B cell (primary cell): ENCODE data around the gene TUBB4A. TPM values are rescaled to one million over a fixed set of nuclear protein-coding genes. Genes with fewer than 3 reads are reported as not detected.
"Not testable (repeated sequence)": the region's sequence is repeated elsewhere in the genome, so short reads cannot be mapped to it uniquely, and the experiment has no call there.

Source experiments
- ATAC-seq: fragments of 200-7000 bp; cut with Tn5 transposase; one replicate; pipeline ENCODE4 v1.10.0; 2021; ENCODE audit warnings: low read depth, mild to moderate bottlenecking, moderate number of reproducible peaks, moderate library complexity
- CTCF ChIA-PET: fragments of 350-600 bp; sonication (Branson Sonifier 250); formaldehyde crosslinking; loops from one replicate; lab custom pipeline; 2021; ENCODE audit warnings: antibody characterized with exemption, inconsistent platforms; lab: Charles Lee
- POLR2A ChIA-PET: fragments of 350-600 bp; sonication (Branson Sonifier 250); formaldehyde crosslinking; loops from one replicate; lab custom pipeline; 2021; ENCODE audit warnings: antibody characterized with exemption; lab: Charles Lee
- DNase-seq: peaks from one replicate; pipeline ENCODE4 v3.0.0; 2013
- H2AFZ ChIP-seq: 2 replicates; pipeline ENCODE4 v1.6.1; 2012; ENCODE audit warnings: mild to moderate bottlenecking, low read depth, low read length; ENCODE audit not compliant: insufficient read depth, poor library complexity, severe bottlenecking
- H3K27ac ChIP-seq, 2 donors: 1 replicate in 1 of 2; 2 replicates in 1 of 2; pipeline ENCODE4 v1.5.1; 2012 to 2013; ENCODE audit warnings: low read length in 2 of 2, mild to moderate bottlenecking in 2 of 2, moderate library complexity in 1 of 2
- H3K27me3 ChIP-seq, 4 experiments: fragments of 200-600 bp in 1 of 4; sonication (generic) in 1 of 4; replicated peaks in 1 of 4; 1 replicate in 2 of 4; 2 replicates in 2 of 4; pipeline versions ENCODE4 v1.6.1 to v1.7.0; 2013 to 2016; ENCODE audit warnings: low read length in 3 of 4, mild to moderate bottlenecking in 2 of 4, mixed read lengths in 1 of 4, moderate library complexity in 1 of 4; ENCODE audit not compliant: insufficient read depth in 4 of 4, control insufficient read depth in 3 of 4; ENCODE audit errors: control extremely low read depth in 1 of 4
- H3K36me3 ChIP-seq, 2 experiments: replicated peaks in 1 of 2; 1 replicate in 1 of 2; 2 replicates in 1 of 2; pipeline versions ENCODE4 v1.6.1 to v1.7.1; 2013; ENCODE audit warnings: low read length in 1 of 2; ENCODE audit not compliant: insufficient read depth in 2 of 2, control insufficient read depth in 1 of 2; ENCODE audit errors: control extremely low read depth in 1 of 2, extremely low read depth in 1 of 2
- H3K4me1 ChIP-seq, 2 donors: fragments of 200-600 bp in 1 of 2; sonication (generic) in 1 of 2; 1 replicate in 1 of 2; 2 replicates in 1 of 2; pipeline versions ENCODE4 v1.5.1 to v1.6.1; 2013 to 2017; ENCODE audit warnings: low read length in 2 of 2; ENCODE audit not compliant: control insufficient read depth in 2 of 2, insufficient read depth in 2 of 2
- H3K4me2 ChIP-seq: replicated peaks from 2 replicates; pipeline ENCODE3; 2012; ENCODE audit warnings: mild to moderate bottlenecking, low read depth, low read length; ENCODE audit not compliant: poor library complexity, severe bottlenecking
- H3K4me3 ChIP-seq, 5 experiments: fragments of 200-600 bp in 1 of 5; sonication (generic) in 1 of 5; 1 replicate in 3 of 5; 2 replicates in 2 of 5; pipeline versions ENCODE4 v1.5.1 to v1.7.0; 2011 to 2016; ENCODE audit warnings: low read length in 4 of 5, mild to moderate bottlenecking in 4 of 5, low read depth in 2 of 5, control low read depth in 1 of 5, moderate library complexity in 1 of 5; ENCODE audit not compliant: insufficient read depth in 1 of 5; ENCODE audit errors: control extremely low read depth in 1 of 5, extremely low read depth in 1 of 5
- H3K79me2 ChIP-seq: fragments of 200-600 bp; sonication (generic); one replicate; pipeline ENCODE4 v1.6.0; 2016; ENCODE audit warnings: low read length; ENCODE audit not compliant: control insufficient read depth, insufficient read depth
- H3K9ac ChIP-seq: fragments of 200-600 bp; sonication (generic); 2 replicates; pipeline ENCODE4 v1.6.1; 2017; ENCODE audit warnings: mild to moderate bottlenecking, low read length, moderate library complexity
- H3K9me3 ChIP-seq, 3 donors: one replicate each; pipeline versions ENCODE4 v1.6.1 to v1.7.1; 2013; ENCODE audit warnings: low read length in 2 of 3; ENCODE audit not compliant: control insufficient read depth in 2 of 3, insufficient read depth in 1 of 3; ENCODE audit errors: control extremely low read depth in 1 of 3
- H4K20me1 ChIP-seq: 2 replicates; pipeline ENCODE4 v1.6.0; 2012; ENCODE audit warnings: mild to moderate bottlenecking, low read length; ENCODE audit not compliant: insufficient read depth, control insufficient read depth, poor library complexity, severe bottlenecking
- H3K27ac Mint-ChIP-seq: one replicate; pipeline ENCODE4 v1.8.0; 2021; ENCODE audit warnings: mixed read lengths
- H3K27me3 Mint-ChIP-seq: one replicate; pipeline ENCODE4 v1.8.0; 2021; ENCODE audit warnings: mixed read lengths
- H3K4me1 Mint-ChIP-seq: one replicate; pipeline ENCODE4 v1.8.0; 2021; ENCODE audit warnings: mixed read lengths
- H3K4me3 Mint-ChIP-seq: one replicate; pipeline ENCODE4 v1.8.0; 2021; ENCODE audit warnings: mixed read lengths
- H3K9me3 Mint-ChIP-seq: one replicate; pipeline ENCODE4 v1.8.0; 2022; ENCODE audit warnings: mixed read lengths; ENCODE audit not compliant: insufficient read depth
- CTCF ChIP-seq: fragments of 200-600 bp; IDR thresholded peaks from one replicate; pipeline ENCODE4 v1.8.0; 2022; ENCODE audit warnings: antibody characterized with exemption, mild to moderate bottlenecking
- EZH2 ChIP-seq: IDR thresholded peaks from 2 replicates; pipeline ENCODE4 v1.6.1; 2012; ENCODE audit warnings: borderline replicate concordance, low read depth, mild to moderate bottlenecking, moderate library complexity, low read length; ENCODE audit not compliant: insufficient read depth, poor library complexity, severe bottlenecking
- WGBS: methylation state at CpG from one replicate; pipeline ENCODE4 v1.1.5; 2013; ENCODE audit warnings: missing lambda C conversion rate; ENCODE audit not compliant: insufficient coverage; 5-methylcytosine and 5-hydroxymethylcytosine counted together
- intact Hi-C: fragments of 100-400 bp; cut with micrococcal nuclease; formaldehyde crosslinking; loops from one replicate; pipeline ENCODE4 v1.10.0; 2022
- polyA plus RNA-seq: library from polyadenylated mRNA; depleted of rRNA; stranded (reverse); fragments of >200 nt; gene quantifications from 2 replicates; pipeline ENCODE4 v1.2.3, GENCODE V29; 2012
- total RNA-seq, 2 donors: library from RNA; stranded (reverse); fragments of 120-200 nt in 1 of 2; gene quantifications; 1 replicate in 1 of 2; 2 replicates in 1 of 2; pipeline versions ENCODE4 v1.2.3 to v1.2.4, GENCODE V29; 2013 to 2022

Gene TUBB4A
- total and polyA plus RNA-seq, 2 donors (not counting 1 experiment from before 2014, with no cell fraction given): 3.9 to 21.9 TPM

- intact Hi-C loops, H2AFZ ChIP-seq, H3K79me2 ChIP-seq, H3K4me3 Mint-ChIP-seq, H3K27ac Mint-ChIP-seq, H4K20me1 ChIP-seq, H3K9me3 Mint-ChIP-seq, H3K9me3 ChIP-seq, H3K4me2 ChIP-seq, H3K9ac ChIP-seq, H3K4me1 ChIP-seq, ATAC-seq, H3K4me1 Mint-ChIP-seq, H3K27ac ChIP-seq, H3K27me3 Mint-ChIP-seq, H3K36me3 ChIP-seq, H3K4me3 ChIP-seq, H3K27me3 ChIP-seq, DNase-seq: not testable (repeated sequence)
- 88% methylated on average over 3 of the region's 9 CpGs for WGBS
- ChIA-PET POLR2A (interaction anchor here (1.1 to 1.2 kb wide), 2 partner anchors 27 to 48 kb away, joined by 3 read pairs; partner anchors contain the start of genes DENND1C and SLC25A23), CTCF (interaction anchor here (0.6 to 1.6 kb wide), 3 partner anchors 9 to 1498 kb away, joined by 4 to 9 read pairs (median 4); partner anchors contain the start of gene TNFSF9)
These were observed 6.1 kb upstream of the TUBB4A start for GRCh38 chr19:6508028-6508771.

GRCh38 chr19:6503407-6504201 is 1.5 kb upstream of the TUBB4A start:
- Histone ChIP-seq H3K9ac (no peak overlapping the region), H3K36me3 (no peaks in the 10 kb centered on the region), H2AFZ (no peak overlapping the region), H4K20me1 (no peaks in the 10 kb centered on the region), H3K4me3 (no peak overlapping the region), H3K4me1 (peaks cover 16 to 21% of the 10 kb centered on the region in 2 donors), H3K27ac (no peak overlapping the region), H3K4me2 (no peak overlapping the region), H3K79me2 (no peaks in the 10 kb centered on the region), H3K27me3 (peaks cover 0 to 17% (median 3%) of the 10 kb centered on the region in 4 experiments), H3K9me3 (peaks cover 0 to 2% (median 0%) of the 10 kb centered on the region in 3 donors)
- H3K4me1 Mint-ChIP-seq: peaks cover 18% of the 10 kb centered on the region
- WGBS: 92% methylated on average over 5 of the region's 9 CpGs
- peak overlapping the region; percentile 58 for H3K27ac Mint-ChIP-seq
- no peak for ATAC-seq
- no peak for TF ChIP-seq EZH2
- no peak for TF ChIP-seq CTCF
- POLR2A ChIA-PET: interaction anchor here (0.7 kb wide), 2 partner anchors 30 to 304 kb away, joined by 4 to 5 read pairs; no protein-coding TSS in a partner anchor
- H3K27me3 Mint-ChIP-seq: peaks cover 3% of the 10 kb centered on the region
- CTCF ChIA-PET: interaction anchor here (0.6 to 2.0 kb wide), 10 partner anchors 13 to 360 kb away, joined by 3 to 12 read pairs (median 4); partner anchors contain the start of genes DENND1C and KHSRP
- no peaks in the 10 kb centered on the region for H3K9me3 Mint-ChIP-seq
- no peak for DNase-seq
- intact Hi-C loops: loop anchor here (1.0 to 2.0 kb wide), 3 partner anchors 43 to 285 kb away; partner anchors contain the start of gene KHSRP
- peak overlapping the region; percentile 59 for H3K4me3 Mint-ChIP-seq
